GM12878 (cell line): Measurements from ENCODE around the gene RFX1. TPM values are rescaled to one million over a fixed set of nuclear protein-coding genes. Genes with fewer than 3 reads are reported as not detected.

Source experiments
- ATAC-seq: fragments of 200-7000 bp; cut with Tn5 transposase; 3 replicates; pipeline ENCODE4 v1.9.1; 2020; ENCODE audit warnings: mild to moderate bottlenecking, moderate library complexity
- BruUV-seq: library from RNA; stranded (reverse); fragments of 400-500 nt; replicated peaks from 2 replicates; lab custom pipeline; 2021; lab: Mats Ljungman, UMichigan
- CTCF ChIA-PET: fragments of 300-600 bp; sonication (Branson Sonifier 250); formaldehyde crosslinking; extraction: SDS; loops from one replicate; lab custom pipeline; 2021; ENCODE audit warnings: inconsistent platforms; lab: Yijun Ruan, JAX
- POLR2A ChIA-PET: fragments of 350-600 bp; formaldehyde crosslinking; extraction: SDS; loops from one replicate; lab custom pipeline; 2021; ENCODE audit warnings: inconsistent platforms; lab: Charles Lee
- RAD21 ChIA-PET: fragments of 300-600 bp; sonication (Branson Sonifier 250); formaldehyde crosslinking; loops from one replicate; lab custom pipeline; 2023; ENCODE audit warnings: antibody characterized with exemption; ENCODE audit not compliant: unreplicated experiment; lab: Charles Lee
- SMC1A ChIA-PET: fragments of 300-600 bp; sonication (Branson Sonifier 250); formaldehyde crosslinking; loops from one replicate; lab custom pipeline; 2023; ENCODE audit not compliant: unreplicated experiment, uncharacterized antibody; lab: Charles Lee
- DNase-seq: peaks from one replicate; pipeline ENCODE4 v3.0.0-alpha.2; 2011; ENCODE audit warnings: low read depth, low spot score
- FAIRE-seq: peaks from 3 replicates; lab custom pipeline; 2011; peaks lifted over from hg19 to GRCh38; lab: Jason Lieb, UNC
- H2AFZ ChIP-seq: 2 replicates; pipeline ENCODE4 v1.6.0; 2011; ENCODE audit warnings: low read depth, low read length, control low read depth; ENCODE audit not compliant: control insufficient read depth
- H3K27ac ChIP-seq: 2 replicates; pipeline ENCODE4 v1.5.1; 2011; ENCODE audit warnings: control low read depth; ENCODE audit not compliant: control insufficient read depth, insufficient read depth
- H3K27me3 ChIP-seq, 2 experiments: replicated peaks in 1 of 2; 2 replicates each; pipeline versions ENCODE4 v1.6.0 to v1.6.1; 2011; ENCODE audit warnings: low read length in 1 of 2; ENCODE audit not compliant: control insufficient read depth in 2 of 2, insufficient read depth in 2 of 2
- H3K36me3 ChIP-seq, 2 experiments: 2 replicates each; pipeline ENCODE4 v1.5.1; 2011; ENCODE audit warnings: low read length in 1 of 2; ENCODE audit not compliant: control insufficient read depth in 2 of 2, insufficient read depth in 2 of 2
- H3K4me1 ChIP-seq: 2 replicates; pipeline ENCODE4 v1.6.1; 2011; ENCODE audit warnings: mild to moderate bottlenecking, low read length, moderate library complexity, mixed read lengths; ENCODE audit not compliant: control insufficient read depth, insufficient read depth
- H3K4me2 ChIP-seq: 2 replicates; pipeline ENCODE4 v1.6.0; 2011; ENCODE audit warnings: control low read depth; ENCODE audit not compliant: control insufficient read depth, insufficient read depth
- H3K4me3 ChIP-seq: fragments of 200-600 bp; sonication (generic); 2 replicates; pipeline ENCODE4 v1.5.1; 2016
- H3K79me2 ChIP-seq: 2 replicates; pipeline ENCODE4 v1.6.0; 2011; ENCODE audit warnings: low read length; ENCODE audit not compliant: control insufficient read depth, insufficient read depth
- H3K9ac ChIP-seq: 2 replicates; pipeline ENCODE4 v1.8.0; 2011; ENCODE audit warnings: low read length, control low read depth, mixed read lengths; ENCODE audit not compliant: control insufficient read depth, insufficient read depth
- H3K9me3 ChIP-seq: replicated peaks from 3 replicates; pipeline ENCODE4 v1.5.1; 2011; ENCODE audit warnings: mild to moderate bottlenecking, low read length; ENCODE audit not compliant: control insufficient read depth, insufficient read depth
- H4K20me1 ChIP-seq: 2 replicates; pipeline ENCODE4 v1.6.0; 2011; ENCODE audit not compliant: control insufficient read depth, insufficient read depth
- RAD51 ChIP-seq: fragments of 450-650 bp; IDR thresholded peaks from 2 replicates; pipeline ENCODE4 v1.6.1; 2016; ENCODE audit warnings: moderate library complexity, mild to moderate bottlenecking, inconsistent platforms
- SP1 ChIP-seq: IDR thresholded peaks from one replicate; pipeline ENCODE4 v1.6.1; 2011; ENCODE audit warnings: low read depth, low read length
- SUPT20H ChIP-seq: IDR thresholded peaks from 2 replicates; pipeline ENCODE4 v1.6.1; 2011; ENCODE audit warnings: low read depth, mild to moderate bottlenecking, low read length, moderate library complexity, borderline replicate concordance; ENCODE audit not compliant: control insufficient read depth
- TCF7 ChIP-seq: IDR thresholded peaks from 2 replicates; pipeline ENCODE4 v1.6.1; 2014; ENCODE audit warnings: antibody characterized with exemption, borderline replicate concordance
- WGBS: methylation state at CpG from one replicate; pipeline ENCODE4 v1.1.6; 2016; ENCODE audit warnings: low lambda C conversion rate; ENCODE audit not compliant: insufficient replicate concordance, insufficient coverage; ENCODE audit errors: missing lambda C conversion rate; 5-methylcytosine and 5-hydroxymethylcytosine counted together
- in situ Hi-C: fragments of 300-500 bp; cut with MboI; formaldehyde crosslinking; loops from 9 replicates; pipeline ENCODE4 v1.14.3; 2018; ENCODE audit warnings: mixed read lengths
- intact Hi-C: fragments of 100-400 bp; cut with micrococcal nuclease; formaldehyde crosslinking; loops from one replicate; pipeline ENCODE4 v1.14.2; 2022; ENCODE audit not compliant: unreplicated experiment
- polyA plus RNA-seq, 11 experiments: library from polyadenylated mRNA; depleted of rRNA in 4 of 11; unstranded in 6 of 11; stranded (reverse) in 5 of 11; fragments of >200 nt; fragmentation: Nextera tagmentation in 4 of 11; fragmentation: Illumina TruSeq in 1 of 11; extraction: Ambion mirVana in 4 of 11; extraction: Trizol in 1 of 11; gene quantifications; 1 replicate in 1 of 11; 2 replicates in 10 of 11; pipeline versions ENCODE4 v1.2.1 to v1.2.3, GENCODE V29; 2011 to 2016; ENCODE audit warnings: inconsistent platforms in 2 of 11, missing spikeins in 2 of 11, low read depth in 1 of 11
- total RNA-seq, 4 experiments: library from RNA; depleted of rRNA in 3 of 4; stranded (reverse); fragments of >200 nt in 3 of 4; fragmentation: Illumina TruSeq in 1 of 4; extraction: Trizol in 1 of 4; gene quantifications; 2 replicates each; pipeline versions ENCODE4 v1.2.1 to v1.2.3, GENCODE V29; 2013 to 2021
- TF ChIP-seq, protein P1 (sequence below): fragments of 450-650 bp; IDR thresholded peaks from 2 replicates; pipeline ENCODE4 v1.6.1; 2017; ENCODE audit warnings: low read depth, mild to moderate bottlenecking, moderate library complexity
- TF ChIP-seq, protein P2 (sequence below), 3 experiments: IDR thresholded peaks in 2 of 3; conservative IDR thresholded peaks in 1 of 3; 2 replicates each; pipeline ENCODE4 v1.5.1; 2011; ENCODE audit warnings: low read depth in 3 of 3, low read length in 3 of 3, mild to moderate bottlenecking in 3 of 3, control low read depth in 2 of 3, moderate library complexity in 2 of 3, inconsistent platforms in 1 of 3, mixed read lengths in 1 of 3; ENCODE audit not compliant: control insufficient read depth in 2 of 3, insufficient read depth in 1 of 3; ENCODE audit errors: extremely low read depth in 1 of 3
- TF ChIP-seq, protein P3 (sequence below): IDR thresholded peaks from 2 replicates; pipeline ENCODE4 v1.6.1; 2011; ENCODE audit warnings: low read depth, low read length, improper control_type of control experiment, borderline replicate concordance

RFX1 gene
- total and polyA plus RNA-seq, 10 of the 15 experiments (the other 5 are each of a cell fraction or from before 2014, with no cell fraction given), result 0.05 to 11.0 (median 1.5) TPM

DNA sequence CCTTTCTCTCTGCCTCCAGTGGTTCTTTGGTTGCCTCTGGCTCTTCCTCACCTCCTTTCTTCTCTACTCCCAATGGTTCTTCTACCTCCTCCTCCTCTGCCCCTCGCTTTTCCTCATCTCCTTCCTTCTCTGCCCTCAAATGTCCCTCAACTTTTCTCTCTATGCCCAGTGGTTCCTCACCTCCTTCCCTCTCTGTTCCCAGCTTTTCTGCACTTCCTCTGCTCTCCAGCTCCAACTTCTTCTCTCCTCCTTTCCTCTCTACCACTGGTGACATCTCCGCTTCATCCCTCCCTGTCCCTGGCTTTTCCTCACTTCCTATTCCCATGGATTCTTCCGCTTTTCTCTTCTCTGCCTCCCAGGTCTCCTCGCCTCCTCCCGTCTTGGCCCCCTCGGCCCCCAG is 48.0 kb upstream of the RFX1 start:
- peaks cover 3 to 7% of the 10 kb centered on the region in 2 experiments; a peak in 3 of 4 replicates for H3K36me3 ChIP-seq
- intact Hi-C loops, result no loop called here
- ATAC-seq, result no peak
- no peaks in the 10 kb centered on the region for H3K79me2 ChIP-seq
- 49% methylated on average over 5 of the region's 6 CpGs for WGBS
- H3K4me2 ChIP-seq, result no peak overlapping the region
- TF ChIP-seq, protein P1, sequence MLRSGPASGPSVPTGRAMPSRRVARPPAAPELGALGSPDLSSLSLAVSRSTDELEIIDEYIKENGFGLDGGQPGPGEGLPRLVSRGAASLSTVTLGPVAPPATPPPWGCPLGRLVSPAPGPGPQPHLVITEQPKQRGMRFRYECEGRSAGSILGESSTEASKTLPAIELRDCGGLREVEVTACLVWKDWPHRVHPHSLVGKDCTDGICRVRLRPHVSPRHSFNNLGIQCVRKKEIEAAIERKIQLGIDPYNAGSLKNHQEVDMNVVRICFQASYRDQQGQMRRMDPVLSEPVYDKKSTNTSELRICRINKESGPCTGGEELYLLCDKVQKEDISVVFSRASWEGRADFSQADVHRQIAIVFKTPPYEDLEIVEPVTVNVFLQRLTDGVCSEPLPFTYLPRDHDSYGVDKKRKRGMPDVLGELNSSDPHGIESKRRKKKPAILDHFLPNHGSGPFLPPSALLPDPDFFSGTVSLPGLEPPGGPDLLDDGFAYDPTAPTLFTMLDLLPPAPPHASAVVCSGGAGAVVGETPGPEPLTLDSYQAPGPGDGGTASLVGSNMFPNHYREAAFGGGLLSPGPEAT, result no peak
- TF ChIP-seq, protein P2, sequence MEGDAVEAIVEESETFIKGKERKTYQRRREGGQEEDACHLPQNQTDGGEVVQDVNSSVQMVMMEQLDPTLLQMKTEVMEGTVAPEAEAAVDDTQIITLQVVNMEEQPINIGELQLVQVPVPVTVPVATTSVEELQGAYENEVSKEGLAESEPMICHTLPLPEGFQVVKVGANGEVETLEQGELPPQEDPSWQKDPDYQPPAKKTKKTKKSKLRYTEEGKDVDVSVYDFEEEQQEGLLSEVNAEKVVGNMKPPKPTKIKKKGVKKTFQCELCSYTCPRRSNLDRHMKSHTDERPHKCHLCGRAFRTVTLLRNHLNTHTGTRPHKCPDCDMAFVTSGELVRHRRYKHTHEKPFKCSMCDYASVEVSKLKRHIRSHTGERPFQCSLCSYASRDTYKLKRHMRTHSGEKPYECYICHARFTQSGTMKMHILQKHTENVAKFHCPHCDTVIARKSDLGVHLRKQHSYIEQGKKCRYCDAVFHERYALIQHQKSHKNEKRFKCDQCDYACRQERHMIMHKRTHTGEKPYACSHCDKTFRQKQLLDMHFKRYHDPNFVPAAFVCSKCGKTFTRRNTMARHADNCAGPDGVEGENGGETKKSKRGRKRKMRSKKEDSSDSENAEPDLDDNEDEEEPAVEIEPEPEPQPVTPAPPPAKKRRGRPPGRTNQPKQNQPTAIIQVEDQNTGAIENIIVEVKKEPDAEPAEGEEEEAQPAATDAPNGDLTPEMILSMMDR (IDR thresholded peaks at IDR 0.05 in 2 of 3, conservative IDR thresholded peaks at IDR 0.05 in 1 of 3; ENCODE audit: control insufficient read depth in 2 of 3, extremely low read depth in 1 of 3, insufficient read depth in 1 of 3, low read depth in 3 of 3, low read length in 3 of 3), result no peak
- TF ChIP-seq, protein P3, sequence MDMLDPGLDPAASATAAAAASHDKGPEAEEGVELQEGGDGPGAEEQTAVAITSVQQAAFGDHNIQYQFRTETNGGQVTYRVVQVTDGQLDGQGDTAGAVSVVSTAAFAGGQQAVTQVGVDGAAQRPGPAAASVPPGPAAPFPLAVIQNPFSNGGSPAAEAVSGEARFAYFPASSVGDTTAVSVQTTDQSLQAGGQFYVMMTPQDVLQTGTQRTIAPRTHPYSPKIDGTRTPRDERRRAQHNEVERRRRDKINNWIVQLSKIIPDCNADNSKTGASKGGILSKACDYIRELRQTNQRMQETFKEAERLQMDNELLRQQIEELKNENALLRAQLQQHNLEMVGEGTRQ, result no peak
- TF ChIP-seq SUPT20H (no peak), TCF7 (no peak), SP1 (no peak), RAD51 (no peak)
- BruUV-seq, result no TSS peak
- H3K9ac ChIP-seq, result no peak overlapping the region
- RAD21 ChIA-PET, result no interaction called here
- H3K9me3 ChIP-seq, result no peaks in the 10 kb centered on the region
- POLR2A ChIA-PET, result interaction anchor here (0.5 kb wide), 1 partner anchor 173 kb away, joined by 3 read pairs; no protein-coding TSS in a partner anchor
- H2AFZ ChIP-seq, result no peak overlapping the region
- SMC1A ChIA-PET, result no interaction called here
- CTCF ChIA-PET, result interaction anchor here (0.6 kb wide), 1 partner anchor 47 kb away, joined by 3 read pairs; no protein-coding TSS in a partner anchor
- no peaks in the 10 kb centered on the region for H4K20me1 ChIP-seq
- no peak overlapping the region for H3K27ac ChIP-seq
- in situ Hi-C loops, result loop anchor here (25.0 kb wide), 1 partner anchor 767 kb away; no protein-coding TSS in a partner anchor
- H3K27me3 ChIP-seq, result peaks cover 0 to 2% of the 10 kb centered on the region in 2 experiments
- H3K4me1 ChIP-seq, result no peaks in the 10 kb centered on the region
- FAIRE-seq, result no peak
- no peak for DNase-seq
- no peak overlapping the region for H3K4me3 ChIP-seq
